B cell (primary cell): Measurements from ENCODE around the gene ZC3H15.

Experiments
- EZH2 ChIP-seq: IDR thresholded peaks from 2 replicates; pipeline ENCODE4 v1.6.1; 2012; ENCODE audit warnings: borderline replicate concordance, low read depth, mild to moderate bottlenecking, moderate library complexity, low read length; ENCODE audit not compliant: insufficient read depth, poor library complexity, severe bottlenecking
- TF ChIP-seq, protein P1 (sequence below): fragments of 200-600 bp; IDR thresholded peaks from one replicate; pipeline ENCODE4 v1.8.0; 2022; ENCODE audit warnings: antibody characterized with exemption, mild to moderate bottlenecking

DNA sequence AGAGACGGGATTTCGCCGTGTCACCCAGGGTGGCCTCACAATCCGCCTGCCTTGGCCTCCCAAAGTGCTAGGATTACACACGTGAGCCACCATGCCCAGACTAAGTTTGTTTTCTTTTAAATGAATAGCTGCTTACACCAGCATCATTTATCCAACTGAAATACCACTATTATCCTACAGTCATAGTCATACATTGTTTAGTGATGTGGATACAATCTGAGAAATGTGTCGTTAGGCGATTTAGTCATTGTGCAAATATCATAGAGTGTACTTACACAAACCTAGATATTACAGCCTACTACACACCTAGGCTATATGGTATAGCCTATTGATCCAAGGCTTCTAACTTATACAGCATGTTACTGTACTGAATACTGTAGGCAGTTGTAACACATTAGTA is 10.3 kb downstream of the ZC3H15 start:
- TF ChIP-seq EZH2 = no peak
- TF ChIP-seq, protein P1, sequence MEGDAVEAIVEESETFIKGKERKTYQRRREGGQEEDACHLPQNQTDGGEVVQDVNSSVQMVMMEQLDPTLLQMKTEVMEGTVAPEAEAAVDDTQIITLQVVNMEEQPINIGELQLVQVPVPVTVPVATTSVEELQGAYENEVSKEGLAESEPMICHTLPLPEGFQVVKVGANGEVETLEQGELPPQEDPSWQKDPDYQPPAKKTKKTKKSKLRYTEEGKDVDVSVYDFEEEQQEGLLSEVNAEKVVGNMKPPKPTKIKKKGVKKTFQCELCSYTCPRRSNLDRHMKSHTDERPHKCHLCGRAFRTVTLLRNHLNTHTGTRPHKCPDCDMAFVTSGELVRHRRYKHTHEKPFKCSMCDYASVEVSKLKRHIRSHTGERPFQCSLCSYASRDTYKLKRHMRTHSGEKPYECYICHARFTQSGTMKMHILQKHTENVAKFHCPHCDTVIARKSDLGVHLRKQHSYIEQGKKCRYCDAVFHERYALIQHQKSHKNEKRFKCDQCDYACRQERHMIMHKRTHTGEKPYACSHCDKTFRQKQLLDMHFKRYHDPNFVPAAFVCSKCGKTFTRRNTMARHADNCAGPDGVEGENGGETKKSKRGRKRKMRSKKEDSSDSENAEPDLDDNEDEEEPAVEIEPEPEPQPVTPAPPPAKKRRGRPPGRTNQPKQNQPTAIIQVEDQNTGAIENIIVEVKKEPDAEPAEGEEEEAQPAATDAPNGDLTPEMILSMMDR = no peak
